ENCODE data around the gene PMEL. TPM values are rescaled to one million over a fixed set of nuclear protein-coding genes. Genes with fewer than 3 reads are reported as not detected.
"Not testable (repeated sequence)": the region's sequence is repeated elsewhere in the genome, so short reads cannot be mapped to it uniquely, and the experiment has no call there.

The PMEL gene
- total RNA-seq, 1 experiment from 2014 or later: 10,765 TPM

- DNase-seq (ENCODE audit: low read depth, low spot score): no peak
- in situ Hi-C loops (cut with HindIII; ENCODE audit: low pct_unique_long_range_greater_than_20kb, low sequenced_read_pairs): no loop called here
Measured at GRCh38 chr12:55931780-55932550, 33.9 kb downstream of the PMEL start.

DNA sequence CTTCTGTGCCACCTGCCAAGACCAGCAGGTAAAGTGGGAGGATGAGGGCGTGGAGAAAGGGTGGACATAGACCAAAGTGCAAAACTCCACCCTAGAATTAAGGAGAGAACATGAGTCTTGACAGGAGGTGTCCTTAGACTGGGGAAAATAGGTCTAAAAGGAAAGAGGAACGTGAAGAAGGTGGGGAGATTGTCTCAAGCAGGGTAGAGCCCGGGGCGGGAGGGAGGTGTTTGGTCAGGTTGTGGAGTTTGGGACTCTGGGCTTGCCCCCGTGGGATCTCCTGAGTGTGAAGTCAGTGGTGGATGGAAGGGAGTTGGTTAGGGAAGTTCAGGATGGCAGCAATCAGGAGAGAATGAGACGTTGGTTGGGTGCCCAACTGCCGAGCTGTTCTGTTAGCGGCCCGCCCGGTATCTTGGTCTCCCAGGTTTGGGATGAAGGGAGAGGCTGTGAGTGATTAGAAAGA, 34.5 kb downstream of the PMEL start:
- in situ Hi-C loops (cut with HindIII; ENCODE audit: low pct_unique_long_range_greater_than_20kb, low sequenced_read_pairs): no loop called here
- no peak for DNase-seq (ENCODE audit: low read depth, low spot score)

- in situ Hi-C loops (cut with HindIII; ENCODE audit: low pct_unique_long_range_greater_than_20kb, low sequenced_read_pairs): no loop called here
- peak; percentile 80 for DNase-seq (ENCODE audit: low read depth, low spot score)
Measured at GRCh38 chr12:55930771-55931316, 35.0 kb downstream of the PMEL start, which contains the start of gene DGKA. Gene DGKA, plus strand, starts transcription at chr12:55931162. Its CDS starts 5,342 bp downstream, at chr12:55936504.

GRCh38 chr12:55929306-55929791, 36.5 kb downstream of the PMEL start:
- DNase-seq (ENCODE audit: low read depth, low spot score): no peak
- in situ Hi-C loops (cut with HindIII; ENCODE audit: low pct_unique_long_range_greater_than_20kb, low sequenced_read_pairs): no loop called here

- in situ Hi-C loops (cut with HindIII; ENCODE audit: low pct_unique_long_range_greater_than_20kb, low sequenced_read_pairs): no loop called here
- DNase-seq (ENCODE audit: low read depth, low spot score): peak; percentile 59
Measured at GRCh38 chr12:55927588-55928502, 38.0 kb downstream of the PMEL start, which contains the start of gene PYM1. Gene PYM1, minus strand, starts transcription at chr12:55927894. Its CDS starts 133 bp downstream, at chr12:55927761.

DNA sequence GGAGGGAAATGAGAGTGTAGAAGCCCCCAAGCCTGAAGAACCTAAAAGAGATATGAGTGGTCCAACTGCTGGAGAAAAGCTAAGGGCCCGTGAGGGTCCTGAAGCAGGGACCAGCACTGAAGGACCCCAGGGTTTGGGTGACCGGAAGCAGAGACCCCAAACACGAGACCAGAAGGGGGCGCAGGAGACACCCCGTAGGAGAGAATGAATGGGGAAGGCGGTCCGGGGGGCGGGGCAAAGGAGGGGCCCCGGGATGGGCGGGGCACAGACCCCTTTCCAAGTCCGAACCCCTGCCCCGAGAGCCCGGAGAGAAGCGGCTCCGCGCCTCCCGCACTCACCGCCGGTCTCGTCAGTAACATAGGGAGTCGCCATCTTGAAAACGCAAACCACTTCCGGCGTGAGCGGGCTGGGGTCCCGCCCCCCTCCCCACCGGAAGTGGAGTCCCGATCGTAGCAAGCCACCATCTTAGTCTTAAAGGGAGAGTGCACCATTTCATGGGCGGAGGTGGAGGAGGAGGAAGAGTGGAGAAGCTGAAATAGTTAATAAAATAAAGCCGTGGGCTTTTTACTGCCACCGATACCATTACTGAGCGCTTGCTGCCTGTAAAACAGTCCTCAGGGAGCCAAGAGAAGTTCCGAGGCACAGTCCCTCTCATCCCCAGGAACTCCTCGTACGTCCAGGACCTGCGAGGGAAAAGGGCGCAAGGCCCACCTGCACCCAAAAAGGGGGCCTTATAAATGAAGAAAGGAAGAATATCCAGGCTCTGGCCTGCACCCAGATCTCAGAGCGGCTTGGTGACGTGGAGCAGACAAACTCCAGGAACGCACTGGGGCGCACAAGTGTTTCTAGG, 38.9 kb downstream of the PMEL start:
- in situ Hi-C loops (cut with HindIII; ENCODE audit: low pct_unique_long_range_greater_than_20kb, low sequenced_read_pairs): no loop called here
- peak; percentile 94 for DNase-seq (ENCODE audit: low read depth, low spot score)

- DNase-seq (ENCODE audit: low read depth, low spot score): no peak
- in situ Hi-C loops (cut with HindIII; ENCODE audit: low pct_unique_long_range_greater_than_20kb, low sequenced_read_pairs): no loop called here
Measured at GRCh38 chr12:55925870-55926737, 39.7 kb downstream of the PMEL start.

DNA sequence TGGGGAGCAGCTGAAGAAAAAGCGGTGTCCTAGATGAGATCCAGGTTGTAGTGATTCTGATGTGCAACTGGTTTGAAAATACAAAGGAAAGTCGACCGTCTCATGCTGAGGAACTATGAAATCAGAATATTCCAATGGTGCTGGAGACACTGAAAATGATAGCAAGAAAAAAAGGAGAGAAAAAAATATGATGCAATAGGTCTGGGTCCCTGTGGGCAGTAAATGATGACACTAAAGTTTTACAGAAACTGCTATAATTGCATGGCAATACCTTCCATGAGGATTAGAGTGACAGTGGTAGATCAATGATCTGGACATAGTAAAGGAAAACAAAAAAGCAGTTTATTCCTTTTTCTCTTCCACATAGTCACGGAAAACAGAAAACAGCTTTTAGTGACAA, 40.5 kb downstream of the PMEL start:
- no peak for DNase-seq (ENCODE audit: low read depth, low spot score)
- in situ Hi-C loops (cut with HindIII; ENCODE audit: low pct_unique_long_range_greater_than_20kb, low sequenced_read_pairs): no loop called here

DNA sequence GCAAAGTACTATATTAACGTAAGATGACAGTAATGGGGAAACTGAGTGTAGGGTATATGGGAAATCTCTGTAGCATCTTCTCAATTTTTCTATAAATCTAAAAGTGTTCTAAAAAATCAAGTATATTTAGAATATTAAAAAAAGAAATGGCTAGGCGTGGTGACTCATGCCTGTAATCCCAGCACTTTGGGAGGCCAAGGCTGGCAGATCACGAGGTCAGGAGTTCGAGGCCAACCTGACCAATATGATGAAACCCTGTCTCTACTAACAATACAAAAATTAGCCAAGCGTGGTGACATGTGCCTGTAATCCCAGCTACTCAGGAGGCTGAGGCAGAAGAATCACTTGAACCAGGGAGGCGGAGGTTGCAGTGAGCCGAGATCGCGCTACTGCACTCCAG, 42.2 kb downstream of the PMEL start:
- in situ Hi-C loops (cut with HindIII; ENCODE audit: low pct_unique_long_range_greater_than_20kb, low sequenced_read_pairs); DNase-seq (ENCODE audit: low read depth, low spot score): not testable (repeated sequence)

- in situ Hi-C loops (cut with HindIII; ENCODE audit: low pct_unique_long_range_greater_than_20kb, low sequenced_read_pairs): no loop called here
- DNase-seq (ENCODE audit: low read depth, low spot score): no peak
Measured at GRCh38 chr12:55922126-55922525, 43.7 kb downstream of the PMEL start.

- in situ Hi-C loops (cut with HindIII; ENCODE audit: low pct_unique_long_range_greater_than_20kb, low sequenced_read_pairs); DNase-seq (ENCODE audit: low read depth, low spot score): not testable (repeated sequence)
Measured at GRCh38 chr12:55919032-55919431, 46.8 kb downstream of the PMEL start.

DNA sequence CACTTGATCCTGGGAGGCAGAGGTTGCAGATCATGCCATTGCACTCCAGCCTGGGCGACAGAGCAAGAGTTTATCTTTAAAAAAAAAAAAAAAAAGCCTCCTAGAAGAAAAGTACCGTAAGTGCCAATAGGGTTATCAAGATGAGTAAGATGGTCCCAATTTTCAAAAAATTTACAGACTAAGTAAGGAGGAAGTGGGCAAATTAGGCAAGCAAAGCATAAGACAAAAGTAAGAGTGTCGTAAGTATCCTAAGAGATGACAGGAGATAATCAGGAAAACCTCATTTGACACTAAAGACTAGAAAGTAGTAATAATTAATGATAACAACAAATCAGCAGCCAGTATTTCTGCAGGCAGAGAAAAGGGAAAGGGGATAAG, 50.4 kb downstream of the PMEL start:
- in situ Hi-C loops (cut with HindIII; ENCODE audit: low pct_unique_long_range_greater_than_20kb, low sequenced_read_pairs): no loop called here
- no peak for DNase-seq (ENCODE audit: low read depth, low spot score)

GRCh38 chr12:55912908-55913307, 52.9 kb downstream of the PMEL start:
- in situ Hi-C loops (cut with HindIII; ENCODE audit: low pct_unique_long_range_greater_than_20kb, low sequenced_read_pairs): no loop called here
- DNase-seq (ENCODE audit: low read depth, low spot score): no peak

GRCh38 chr12:55909513-55909884, 56.3 kb downstream of the PMEL start:
- DNase-seq (ENCODE audit: low read depth, low spot score): no peak
- in situ Hi-C loops (cut with HindIII; ENCODE audit: low pct_unique_long_range_greater_than_20kb, low sequenced_read_pairs): no loop called here

GRCh38 chr12:55908726-55909512, 56.9 kb downstream of the PMEL start:
- peak; percentile 89 for DNase-seq (ENCODE audit: low read depth, low spot score)
- in situ Hi-C loops (cut with HindIII; ENCODE audit: low pct_unique_long_range_greater_than_20kb, low sequenced_read_pairs): no loop called here

DNA sequence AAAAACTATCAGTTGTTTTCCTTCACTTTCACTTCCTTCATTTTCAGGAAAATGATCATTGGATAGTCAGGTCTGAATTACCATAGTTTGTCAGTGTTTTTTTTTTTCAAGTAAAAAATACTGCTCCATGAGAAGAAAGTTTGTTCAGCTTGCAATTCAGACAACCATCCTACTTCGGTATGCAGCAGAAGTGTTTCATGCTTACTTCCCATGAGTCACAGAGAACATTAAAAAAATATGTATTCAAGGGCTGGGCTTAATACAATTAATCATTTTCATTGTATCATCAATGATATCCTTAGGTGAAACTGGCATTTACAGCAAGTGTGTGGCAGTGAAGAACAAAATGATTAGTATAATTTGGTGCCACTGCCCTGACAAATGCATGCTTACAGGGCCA, 59.8 kb downstream of the PMEL start:
- in situ Hi-C loops (cut with HindIII; ENCODE audit: low pct_unique_long_range_greater_than_20kb, low sequenced_read_pairs): no loop called here
- DNase-seq (ENCODE audit: low read depth, low spot score): no peak

All from SK-MEL-5 (cell line).